HG03103 (cell line): ENCODE results near the gene UNK.
A peak's percentile ranks its signal among the peaks of the same experiment; 100 is the strongest.
"Not testable (repeated sequence)": the region's sequence is repeated elsewhere in the genome, so short reads cannot be mapped to it uniquely, and the experiment has no call there.

Experiments
- ATAC-seq: cut with Tn5 transposase; IDR thresholded peaks from one replicate; pipeline ENCODE4 v1.9.1; 2021; ENCODE audit warnings: low read depth; ENCODE audit not compliant: unreplicated experiment

UNK gene

DNA sequence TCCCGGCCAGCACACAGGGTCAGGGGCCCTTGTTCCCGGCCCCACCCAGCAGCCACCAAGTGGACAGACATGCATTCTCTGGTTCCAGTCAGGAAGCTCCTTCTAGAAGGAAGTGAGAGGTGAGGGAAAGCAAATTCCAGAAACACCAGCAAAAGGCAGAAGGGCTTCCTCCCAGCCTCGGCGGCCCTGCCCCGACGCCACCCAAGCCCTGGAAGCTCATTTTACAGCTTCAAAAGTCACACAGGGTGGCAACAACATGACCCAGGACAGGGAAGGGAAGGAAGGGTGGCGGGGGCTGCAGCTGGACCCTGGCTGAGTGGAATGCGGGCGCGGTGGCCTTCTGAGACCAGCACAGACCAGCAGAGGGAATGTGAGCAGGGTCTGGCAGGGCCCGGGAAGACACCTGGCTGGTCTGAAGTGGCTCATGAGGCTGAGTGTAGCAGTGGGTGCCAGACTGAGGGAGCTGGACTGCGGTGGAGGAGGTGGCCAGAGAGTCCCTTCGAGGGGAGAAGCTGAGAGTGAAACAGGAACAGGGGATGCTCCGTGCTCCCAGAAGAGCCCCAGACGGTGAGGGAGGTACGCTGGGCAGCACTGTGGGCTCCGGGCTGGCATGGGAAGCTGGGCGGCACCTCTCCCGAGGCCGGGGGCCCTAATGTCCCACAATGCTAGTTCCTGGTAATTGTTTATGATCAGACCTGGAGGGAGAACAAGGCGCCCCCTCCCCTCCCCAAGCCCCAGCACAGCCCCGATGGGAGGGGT, 61.5 kb downstream of the UNK start:
- no peak for ATAC-seq

DNA sequence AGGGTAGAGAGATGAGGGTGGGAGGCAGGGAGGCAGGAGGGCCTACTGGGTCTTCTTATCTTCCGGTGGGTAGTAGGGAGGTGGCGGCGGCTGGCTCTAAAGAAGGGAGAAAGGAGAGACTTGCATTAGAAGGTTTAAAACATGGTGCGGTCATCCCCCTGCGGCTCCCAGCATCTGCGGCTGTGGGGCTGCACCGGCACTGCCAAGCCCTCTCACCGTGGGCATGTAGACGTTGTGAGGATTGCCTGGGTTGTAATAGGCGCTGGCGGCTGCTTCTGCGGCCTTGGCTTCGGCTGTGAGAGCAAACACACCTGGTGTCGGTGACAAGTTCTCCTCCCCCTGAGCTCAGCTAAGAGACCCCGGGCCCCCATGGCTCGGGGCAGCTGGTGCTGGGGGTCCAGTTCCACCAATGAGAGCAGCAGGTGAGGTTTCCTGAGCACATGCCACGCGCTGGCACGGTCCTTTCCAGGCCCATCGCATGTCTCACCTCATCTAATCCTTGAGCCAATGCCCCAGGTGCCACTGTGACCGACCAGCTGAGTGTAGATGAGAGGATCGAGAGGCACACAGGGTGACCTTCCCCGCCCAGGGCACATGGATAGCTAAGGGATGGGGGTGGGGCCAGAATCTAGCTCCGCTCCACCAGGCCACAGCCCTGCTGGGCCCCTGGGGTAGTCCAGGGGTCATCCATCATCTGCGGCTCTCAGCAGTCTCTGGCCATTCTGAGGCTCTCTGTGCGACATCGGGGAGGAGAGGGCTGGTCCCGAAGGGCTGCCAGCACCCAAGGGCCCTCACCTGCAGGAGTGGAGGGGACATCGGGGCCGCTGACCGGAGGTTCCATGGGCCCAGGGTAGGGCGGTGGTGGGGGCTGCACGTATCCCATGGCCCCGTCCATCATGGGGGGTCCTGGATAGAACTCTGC, 62.3 kb downstream of the UNK start:
- ATAC-seq = no peak

- ATAC-seq = no peak
Observed at GRCh38 chr17:75847614-75848522, 63.3 kb downstream of the UNK start.

GRCh38 chr17:75848523-75849278, 64.1 kb downstream of the UNK start:
- no peak for ATAC-seq

DNA sequence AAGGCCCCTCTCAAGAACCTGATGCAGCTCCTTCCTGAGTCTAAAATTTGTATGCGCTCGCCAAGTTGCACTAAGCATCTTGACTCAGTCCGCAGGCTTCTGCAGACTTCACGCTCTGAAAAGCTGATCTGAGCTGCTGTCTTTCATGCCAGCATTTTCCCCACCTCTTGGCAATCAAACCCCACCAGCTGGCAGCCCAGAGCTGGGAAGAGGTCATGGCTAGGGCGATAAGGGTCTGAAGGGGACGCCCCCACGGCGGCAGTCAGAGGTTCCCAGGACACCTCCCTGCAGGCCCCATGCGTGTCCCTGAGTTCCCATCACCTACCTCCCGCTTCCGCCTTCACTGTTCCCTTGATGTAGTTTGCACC, 64.7 kb downstream of the UNK start:
- no peak for ATAC-seq

GRCh38 chr17:75849724-75850123, 65.1 kb downstream of the UNK start:
- no peak for ATAC-seq

DNA sequence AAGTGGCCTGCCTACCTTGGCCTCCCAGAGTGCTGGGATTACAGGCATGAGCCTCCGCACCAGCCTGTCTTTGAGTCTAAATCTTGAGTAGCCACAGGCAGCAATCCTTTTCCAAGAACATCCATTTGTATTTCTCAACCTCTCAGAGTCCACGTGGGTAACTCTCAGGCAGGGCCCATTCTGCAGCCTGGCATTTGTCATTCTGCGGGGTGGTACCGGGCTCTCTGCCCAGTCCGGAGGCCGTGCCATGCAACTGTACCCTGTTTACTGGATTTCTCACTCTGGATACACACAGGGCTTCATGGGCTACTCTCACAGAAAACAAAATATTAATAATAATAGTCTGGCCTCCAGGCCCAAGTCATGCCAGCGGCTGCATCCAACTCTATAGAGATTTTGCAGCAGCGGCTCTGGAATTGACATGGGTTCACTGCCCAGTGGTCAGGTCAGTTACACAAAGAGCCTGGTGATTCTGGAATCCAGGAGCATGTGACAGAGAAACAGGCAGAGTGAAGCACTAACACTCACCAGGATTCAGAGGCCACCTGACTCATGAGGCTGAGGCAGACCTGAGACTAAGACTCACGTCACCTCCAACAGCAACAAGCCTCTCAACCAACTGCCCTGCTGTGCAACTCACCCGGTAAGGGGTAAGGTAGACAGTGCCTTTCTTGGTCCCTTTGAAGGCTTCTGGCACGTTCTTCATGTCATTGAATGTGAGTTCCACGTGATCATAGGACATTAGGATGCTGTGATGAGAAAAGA, 66.5 kb downstream of the UNK start:
- ATAC-seq = no peak

DNA sequence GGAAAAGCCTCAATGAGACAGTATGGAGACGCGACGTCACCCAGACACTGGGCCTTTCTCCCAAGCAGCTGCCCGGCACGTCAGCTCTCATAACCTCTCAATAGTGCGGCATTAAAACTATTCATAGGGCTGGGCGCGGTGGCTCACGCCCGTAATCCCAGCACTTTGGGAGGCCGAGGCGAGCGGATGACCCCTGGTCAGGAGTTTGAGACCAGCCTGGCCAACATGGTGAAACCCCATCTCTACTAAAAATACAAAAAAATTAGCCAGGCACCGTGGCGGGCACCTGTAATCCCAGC, 67.0 kb downstream of the UNK start:
- not testable (repeated sequence) for ATAC-seq

DNA sequence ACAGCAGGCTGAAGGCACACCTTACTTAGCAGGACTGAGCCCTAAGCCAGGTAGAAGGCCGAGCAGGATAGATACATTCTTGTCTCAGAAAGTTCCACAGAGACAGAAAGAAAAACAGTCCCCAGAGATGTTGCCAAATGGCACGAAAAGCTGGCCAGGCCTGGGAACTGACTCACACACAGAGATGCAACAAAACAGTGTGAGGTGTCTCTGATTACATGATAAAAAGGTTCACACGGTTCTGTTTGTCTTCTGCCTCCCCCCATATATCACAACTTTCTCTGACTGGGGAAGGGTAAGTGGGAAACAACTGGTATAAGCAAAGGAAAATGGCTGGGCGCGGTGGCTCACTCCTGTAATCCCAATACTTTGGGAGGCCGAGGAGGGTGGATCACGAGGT, 68.8 kb downstream of the UNK start:
- no peak for ATAC-seq

- no peak for ATAC-seq
Observed at GRCh38 chr17:75854101-75854748, 69.6 kb downstream of the UNK start.

DNA sequence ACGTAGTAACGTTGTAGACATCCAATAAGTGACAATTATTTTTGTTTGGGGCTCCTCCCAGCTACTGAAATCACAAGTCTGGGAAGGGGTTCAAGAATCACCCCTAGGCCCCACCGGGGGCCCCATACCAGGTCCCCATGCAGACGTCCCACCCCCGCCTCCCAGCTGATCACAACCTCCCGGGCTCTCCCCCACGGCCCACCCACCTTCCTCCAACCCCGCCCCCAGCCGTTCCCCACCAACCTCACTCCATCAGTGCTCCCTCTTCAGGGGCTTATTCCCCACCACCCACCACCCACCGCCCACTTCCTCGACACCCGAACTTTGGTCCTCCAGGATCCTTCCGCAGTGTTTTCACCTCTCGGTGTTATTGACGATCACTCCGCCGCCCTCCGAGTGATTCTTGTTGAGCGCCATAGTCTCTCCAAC, 70.3 kb downstream of the UNK start:
- no peak for ATAC-seq

DNA sequence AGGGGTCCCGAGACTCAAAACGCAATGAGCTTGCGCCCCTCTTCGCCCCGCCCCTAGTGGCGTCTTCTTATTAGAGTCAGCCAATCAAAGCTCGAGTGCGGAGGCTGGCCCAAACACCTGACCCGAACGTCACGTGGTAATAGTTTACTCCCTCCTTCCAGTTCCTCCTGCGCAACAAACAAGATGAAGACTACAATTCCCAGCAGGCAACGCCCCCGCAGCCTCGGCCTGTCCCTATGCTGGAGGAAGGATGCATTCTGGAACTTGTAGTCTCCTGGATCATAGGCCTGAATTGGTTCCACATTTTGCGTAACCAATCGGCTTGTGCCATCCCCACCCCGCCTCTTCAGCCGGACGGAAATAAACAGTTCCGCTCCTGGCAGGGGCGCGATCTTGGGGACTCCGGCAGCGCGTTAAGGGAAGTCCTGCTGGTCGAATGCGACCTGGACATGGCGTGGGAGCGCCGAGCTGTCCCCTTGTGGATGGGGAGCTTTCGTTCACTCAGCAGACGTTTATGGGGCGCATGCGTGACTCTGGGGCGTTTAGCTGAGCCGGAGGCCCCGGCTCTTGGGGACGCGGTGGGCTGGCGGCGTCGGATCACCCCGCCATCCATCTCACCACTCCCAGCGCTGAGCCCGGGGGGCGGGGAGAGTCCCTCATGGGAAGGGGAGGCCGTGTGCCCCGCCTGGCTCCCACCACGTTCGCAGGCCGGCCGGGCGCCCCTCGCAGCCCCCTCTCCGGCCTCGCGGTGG, 70.9 kb downstream of the UNK start, which contains the start of gene WBP2:
Gene WBP2 (minus strand): TSS at position 26 of the 752 bp plus-strand sequence. CDS start 38 bp downstream, outside the sequence.
- ATAC-seq = peak; percentile 78

GRCh38 chr17:75856062-75856756, 71.6 kb downstream of the UNK start:
- ATAC-seq = peak; percentile 15

GRCh38 chr17:75859358-75859757, 74.8 kb downstream of the UNK start:
- ATAC-seq = not testable (repeated sequence)

GRCh38 chr17:75861927-75862317, 77.3 kb downstream of the UNK start:
- ATAC-seq = no peak

DNA sequence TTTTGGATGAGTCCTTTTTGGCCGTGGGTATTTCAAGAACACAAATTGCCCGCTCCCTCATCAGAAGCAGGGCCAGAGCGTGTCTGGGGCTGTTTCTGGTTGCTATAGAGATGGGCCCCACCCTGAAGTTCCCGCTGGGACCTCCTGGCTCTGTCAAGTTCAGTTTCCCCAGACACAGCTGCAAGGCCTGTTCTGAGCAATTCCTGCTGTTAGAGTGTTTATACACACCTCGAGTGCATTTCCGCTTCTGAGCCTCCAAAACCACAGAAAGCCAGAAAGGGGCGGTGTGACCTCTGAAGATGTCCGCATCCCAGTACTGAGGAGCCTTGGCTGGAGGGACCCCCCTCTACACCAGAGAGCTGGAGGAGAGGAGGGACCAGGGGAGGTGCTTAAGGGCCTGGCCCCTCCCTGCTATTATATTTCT, 79.9 kb downstream of the UNK start:
- peak; percentile 82 for ATAC-seq

- ATAC-seq = not testable (repeated sequence)
Observed at GRCh38 chr17:75864887-75865286, 80.3 kb downstream of the UNK start.
